Measurements from ENCODE around the gene ALOX12B. TPM values are rescaled to one million over a fixed set of nuclear protein-coding genes. Genes with fewer than 3 reads are reported as not detected.

Gene ALOX12B
- total and polyA plus RNA-seq, 2 experiments from 2014 or later, result 0.16 to 1.4 TPM

- Histone ChIP-seq H3K4me2 (no peak overlapping the region), H3K27me3 (ENCODE audit: insufficient read depth) (no peaks in the 10 kb centered on the region), H3K9me2 (ENCODE audit: insufficient read depth) (no peaks in the 10 kb centered on the region; the same call in 1 of the 2 replicates), H4K20me1 (replicated peaks; ENCODE audit: insufficient read depth) (no peaks in the 10 kb centered on the region), H3K27ac (ENCODE audit: low read depth) (no peak overlapping the region), H3F3A (replicated peaks; ENCODE audit: low read depth) (no peaks in the 10 kb centered on the region), H2AFZ (no peak overlapping the region), H3K4me3 (no peak overlapping the region), H3K4me1 (ENCODE audit: insufficient read depth) (no peaks in the 10 kb centered on the region), H3K36me3 (ENCODE audit: insufficient read depth) (no peaks in the 10 kb centered on the region), H3K79me2 (replicated peaks; ENCODE audit: insufficient read depth) (no peaks in the 10 kb centered on the region)
- no peaks in the 10 kb centered on the region for H3K36me3 Mint-ChIP-seq (ENCODE audit: low read depth)
- no peaks in the 10 kb centered on the region for H3K9me3 Mint-ChIP-seq
- TF ChIP-seq ZNF462 (CRISPR knock-in tag; IDR thresholded peaks at IDR 0.05) (no peak), POLR2AphosphoS5 (IDR thresholded peaks at IDR 0.05; ENCODE audit: low read depth) (no peak), NANOG (IDR thresholded peaks at IDR 0.05; ENCODE audit: borderline replicate concordance) (no peak), EZH2 (IDR thresholded peaks at IDR 0.05; ENCODE audit: low read depth, unreplicated experiment) (no peak), ZNF114 (CRISPR knock-in tag; IDR thresholded peaks at IDR 0.05) (no peak), EZH2phosphoT487 (IDR thresholded peaks at IDR 0.05; ENCODE audit: unreplicated experiment) (no peak), ZNF331 (CRISPR knock-in tag; IDR thresholded peaks at IDR 0.05; ENCODE audit: low read depth) (no peak), CREB1 (CRISPR knock-in tag; IDR thresholded peaks at IDR 0.05; ENCODE audit: low read depth) (no peak), CTCF (conservative IDR thresholded peaks at IDR 0.05; ENCODE audit: low read depth in 2 of 2) (no peak)
- TF ChIP-seq, protein P1, sequence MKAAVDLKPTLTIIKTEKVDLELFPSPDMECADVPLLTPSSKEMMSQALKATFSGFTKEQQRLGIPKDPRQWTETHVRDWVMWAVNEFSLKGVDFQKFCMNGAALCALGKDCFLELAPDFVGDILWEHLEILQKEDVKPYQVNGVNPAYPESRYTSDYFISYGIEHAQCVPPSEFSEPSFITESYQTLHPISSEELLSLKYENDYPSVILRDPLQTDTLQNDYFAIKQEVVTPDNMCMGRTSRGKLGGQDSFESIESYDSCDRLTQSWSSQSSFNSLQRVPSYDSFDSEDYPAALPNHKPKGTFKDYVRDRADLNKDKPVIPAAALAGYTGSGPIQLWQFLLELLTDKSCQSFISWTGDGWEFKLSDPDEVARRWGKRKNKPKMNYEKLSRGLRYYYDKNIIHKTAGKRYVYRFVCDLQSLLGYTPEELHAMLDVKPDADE (IDR thresholded peaks at IDR 0.05), result no peak
- H3K4me3 Mint-ChIP-seq, result no peak overlapping the region
- H3K4me1 Mint-ChIP-seq, result peaks cover 2% of the 10 kb centered on the region; the same call in 1 of the 3 replicates
- DNase-seq (ENCODE audit: low spot score) (no peak), ATAC-seq (no peak)
- H3K27me3 Mint-ChIP-seq (ENCODE audit: insufficient read depth, low read depth, poor library complexity), result peaks cover 6% of the 10 kb centered on the region
- H3K27ac Mint-ChIP-seq, result no peak overlapping the region
These were observed 12.6 kb upstream of the ALOX12B start for GRCh38 chr17:8100111-8100510.

Data from GM23338 (cell line).